Neural cell (in vitro differentiated cells): ENCODE measurements around the gene BTBD17. TPM values are rescaled to one million over a fixed set of nuclear protein-coding genes. Genes with fewer than 3 reads are reported as not detected.

Experiments used
- H2AFZ ChIP-seq: fragments of 200-600, 300-800 bp; sonication (generic), shearing (Covaris generic); 2 replicates; pipeline ENCODE4 v1.6.0; 2014; ENCODE audit warnings: low read depth, mild to moderate bottlenecking, antibody characterized with exemption, low read length, moderate library complexity
- H3F3A ChIP-seq: fragments of 200-600 bp; shearing (Covaris generic); 2 replicates; pipeline ENCODE4 v1.6.1; 2016; ENCODE audit warnings: mild to moderate bottlenecking, moderate library complexity, mixed read lengths, antibody characterized with exemption, low read length; ENCODE audit not compliant: insufficient read depth, poor library complexity, severe bottlenecking
- H3K27ac ChIP-seq: fragments of 200-600, 300-800 bp; sonication (generic), shearing (Covaris generic); 2 replicates; pipeline ENCODE4 v1.5.1; 2014; ENCODE audit warnings: mild to moderate bottlenecking, low read length, moderate library complexity
- H3K27me3 ChIP-seq: fragments of 300-800, 200-600 bp; sonication (generic), shearing (Covaris generic); 2 replicates; pipeline ENCODE4 v1.6.0; 2014; ENCODE audit warnings: mild to moderate bottlenecking, low read depth, low read length, moderate library complexity; ENCODE audit not compliant: insufficient read depth
- H3K36me3 ChIP-seq: fragments of 300-800, 200-600 bp; sonication (generic), shearing (Covaris generic); 2 replicates; pipeline ENCODE4 v1.5.1; 2014; ENCODE audit warnings: mild to moderate bottlenecking, antibody characterized with exemption, low read length, moderate library complexity; ENCODE audit not compliant: insufficient read depth
- H3K4me2 ChIP-seq: fragments of 300-800, 200-600 bp; sonication (generic), shearing (Covaris generic); 2 replicates; pipeline ENCODE4 v1.6.0; 2014; ENCODE audit warnings: mild to moderate bottlenecking, low read length
- H3K4me3 ChIP-seq: fragments of 300-800, 200-600 bp; sonication (generic), shearing (Covaris generic); 2 replicates; pipeline ENCODE4 v1.5.1; 2014; ENCODE audit warnings: mild to moderate bottlenecking, low read length, moderate library complexity
- H3K79me2 ChIP-seq: fragments of 200-600 bp; shearing (Covaris generic); replicated peaks from 2 replicates; pipeline ENCODE4 v1.6.0; 2014; ENCODE audit warnings: mild to moderate bottlenecking, low read length, moderate library complexity; ENCODE audit not compliant: insufficient read depth
- H3K9ac ChIP-seq: fragments of 300-800, 200-600 bp; sonication (generic), shearing (Covaris generic); 2 replicates; pipeline ENCODE4 v1.6.1; 2016; ENCODE audit warnings: mild to moderate bottlenecking, low read length, mixed read lengths
- H3K9me2 ChIP-seq: fragments of 200-600 bp; shearing (Covaris generic); 2 replicates; pipeline ENCODE4 v1.6.1; 2016; ENCODE audit warnings: mild to moderate bottlenecking, low read length, mixed read lengths; ENCODE audit not compliant: insufficient read depth
- H3K9me3 ChIP-seq: fragments of 200-600, 300-800 bp; sonication (generic), shearing (Covaris generic); 2 replicates; pipeline ENCODE4 v1.6.1; 2016; ENCODE audit warnings: mild to moderate bottlenecking, mixed run types, low read length, moderate library complexity, mixed read lengths
- H4K20me1 ChIP-seq: fragments of 200-600 bp; shearing (Covaris generic); 2 replicates; pipeline ENCODE4 v1.6.1; 2016; ENCODE audit warnings: mild to moderate bottlenecking, mixed run types; ENCODE audit not compliant: insufficient read depth
- CTCF ChIP-seq: fragments of 450-650 bp; IDR thresholded peaks from 2 replicates; pipeline ENCODE4 v1.5.1; 2014; ENCODE audit warnings: antibody characterized with exemption, mild to moderate bottlenecking, moderate library complexity; ENCODE audit not compliant: poor library complexity, severe bottlenecking
- EP300 ChIP-seq: fragments of 450-650 bp; conservative IDR thresholded peaks from 2 replicates; pipeline ENCODE4 v1.6.1; 2014; ENCODE audit warnings: antibody characterized with exemption, mild to moderate bottlenecking, moderate library complexity; ENCODE audit not compliant: poor library complexity, severe bottlenecking
- EZH2 ChIP-seq: fragments of 200-600, 300-800 bp; shearing (Covaris generic), sonication (generic); IDR thresholded peaks from 2 replicates; pipeline ENCODE4 v1.6.1; 2014; ENCODE audit warnings: antibody characterized with exemption, low read length, borderline replicate concordance, mild to moderate bottlenecking; ENCODE audit not compliant: insufficient read depth, poor library complexity, severe bottlenecking
- MXI1 ChIP-seq: fragments of 450-650 bp; conservative IDR thresholded peaks from 2 replicates; pipeline ENCODE4 v1.6.1; 2014; ENCODE audit warnings: antibody characterized with exemption, mild to moderate bottlenecking; ENCODE audit not compliant: poor library complexity, severe bottlenecking
- POLR2AphosphoS5 ChIP-seq: IDR thresholded peaks from 2 replicates; pipeline ENCODE4 v1.6.1; 2012
- RAD21 ChIP-seq: fragments of 450-650 bp; conservative IDR thresholded peaks from 2 replicates; pipeline ENCODE4 v1.6.1; 2014; ENCODE audit warnings: antibody characterized with exemption, mild to moderate bottlenecking, moderate library complexity
- SMC3 ChIP-seq: fragments of 450-650 bp; conservative IDR thresholded peaks from 2 replicates; pipeline ENCODE4 v1.6.1; 2014; ENCODE audit warnings: antibody characterized with exemption, mild to moderate bottlenecking, moderate library complexity; ENCODE audit not compliant: poor library complexity
- TAF1 ChIP-seq: IDR thresholded peaks from 2 replicates; pipeline ENCODE4 v1.6.1; 2012; ENCODE audit warnings: low read depth
- polyA plus RNA-seq: library from polyadenylated mRNA; depleted of rRNA; stranded (reverse); fragments of >200 nt; gene quantifications from 2 replicates; pipeline ENCODE4 v1.2.3, GENCODE V29; 2014
- TF ChIP-seq, protein P1 (sequence below): IDR thresholded peaks from 2 replicates; pipeline ENCODE4 v1.6.1; 2012; ENCODE audit warnings: borderline replicate concordance

Gene BTBD17
- polyA plus RNA-seq, 1 donor from 2014 or later = 5.3 TPM

GRCh38 chr17:74372426-74372825 lies 10.8 kb upstream of the BTBD17 start:
- Histone ChIP-seq H3K4me2 (no peak overlapping the region), H3K27me3 (no peaks in the 10 kb centered on the region), H3K79me2 (no peaks in the 10 kb centered on the region), H2AFZ (no peak overlapping the region), H3K9ac (no peak overlapping the region), H3K36me3 (no peaks in the 10 kb centered on the region), H3K4me3 (no peak overlapping the region), H3F3A (no peaks in the 10 kb centered on the region), H3K9me2 (no peaks in the 10 kb centered on the region), H3K9me3 (no peaks in the 10 kb centered on the region), H3K27ac (no peak overlapping the region), H4K20me1 (no peaks in the 10 kb centered on the region)
- TF ChIP-seq, protein P1, sequence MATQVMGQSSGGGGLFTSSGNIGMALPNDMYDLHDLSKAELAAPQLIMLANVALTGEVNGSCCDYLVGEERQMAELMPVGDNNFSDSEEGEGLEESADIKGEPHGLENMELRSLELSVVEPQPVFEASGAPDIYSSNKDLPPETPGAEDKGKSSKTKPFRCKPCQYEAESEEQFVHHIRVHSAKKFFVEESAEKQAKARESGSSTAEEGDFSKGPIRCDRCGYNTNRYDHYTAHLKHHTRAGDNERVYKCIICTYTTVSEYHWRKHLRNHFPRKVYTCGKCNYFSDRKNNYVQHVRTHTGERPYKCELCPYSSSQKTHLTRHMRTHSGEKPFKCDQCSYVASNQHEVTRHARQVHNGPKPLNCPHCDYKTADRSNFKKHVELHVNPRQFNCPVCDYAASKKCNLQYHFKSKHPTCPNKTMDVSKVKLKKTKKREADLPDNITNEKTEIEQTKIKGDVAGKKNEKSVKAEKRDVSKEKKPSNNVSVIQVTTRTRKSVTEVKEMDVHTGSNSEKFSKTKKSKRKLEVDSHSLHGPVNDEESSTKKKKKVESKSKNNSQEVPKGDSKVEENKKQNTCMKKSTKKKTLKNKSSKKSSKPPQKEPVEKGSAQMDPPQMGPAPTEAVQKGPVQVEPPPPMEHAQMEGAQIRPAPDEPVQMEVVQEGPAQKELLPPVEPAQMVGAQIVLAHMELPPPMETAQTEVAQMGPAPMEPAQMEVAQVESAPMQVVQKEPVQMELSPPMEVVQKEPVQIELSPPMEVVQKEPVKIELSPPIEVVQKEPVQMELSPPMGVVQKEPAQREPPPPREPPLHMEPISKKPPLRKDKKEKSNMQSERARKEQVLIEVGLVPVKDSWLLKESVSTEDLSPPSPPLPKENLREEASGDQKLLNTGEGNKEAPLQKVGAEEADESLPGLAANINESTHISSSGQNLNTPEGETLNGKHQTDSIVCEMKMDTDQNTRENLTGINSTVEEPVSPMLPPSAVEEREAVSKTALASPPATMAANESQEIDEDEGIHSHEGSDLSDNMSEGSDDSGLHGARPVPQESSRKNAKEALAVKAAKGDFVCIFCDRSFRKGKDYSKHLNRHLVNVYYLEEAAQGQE = no peak
- TF ChIP-seq SMC3 (no peak), MXI1 (no peak), TAF1 (no peak), EZH2 (no peak), CTCF (no peak), EP300 (no peak), RAD21 (no peak)

DNA sequence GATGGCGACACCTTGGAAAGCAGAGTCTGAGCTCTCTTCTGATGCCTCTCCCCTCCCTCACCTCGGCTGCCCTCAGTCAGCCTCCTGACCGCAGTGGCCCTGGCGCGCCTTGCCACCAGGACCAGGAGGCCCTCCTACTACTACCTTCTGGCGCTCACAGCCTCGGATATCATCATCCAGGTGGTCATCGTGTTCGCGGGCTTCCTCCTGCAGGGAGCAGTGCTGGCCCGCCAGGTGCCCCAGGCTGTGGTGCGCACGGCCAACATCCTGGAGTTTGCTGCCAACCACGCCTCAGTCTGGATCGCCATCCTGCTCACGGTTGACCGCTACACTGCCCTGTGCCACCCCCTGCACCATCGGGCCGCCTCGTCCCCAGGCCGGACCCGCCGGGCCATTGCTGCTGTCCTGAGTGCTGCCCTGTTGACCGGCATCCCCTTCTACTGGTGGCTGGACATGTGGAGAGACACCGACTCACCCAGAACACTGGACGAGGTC lies 10.0 kb upstream of the BTBD17 start:
- H3K27ac ChIP-seq = no peak overlapping the region
- H4K20me1 ChIP-seq = no peaks in the 10 kb centered on the region
- no peak overlapping the region for H3K4me2 ChIP-seq
- no peak overlapping the region for H3K4me3 ChIP-seq
- no peaks in the 10 kb centered on the region for H3K9me3 ChIP-seq
- no peaks in the 10 kb centered on the region for H3K79me2 ChIP-seq
- H3K9ac ChIP-seq = no peak overlapping the region
- H3K27me3 ChIP-seq = no peaks in the 10 kb centered on the region
- H2AFZ ChIP-seq = no peak overlapping the region
- H3K9me2 ChIP-seq = no peaks in the 10 kb centered on the region
- H3F3A ChIP-seq = no peaks in the 10 kb centered on the region
- H3K36me3 ChIP-seq = no peaks in the 10 kb centered on the region
- TF ChIP-seq POLR2AphosphoS5 = no peak
- TF ChIP-seq MXI1 = no peak
- TF ChIP-seq EP300 = no peak
- TF ChIP-seq SMC3 = no peak
- no peak for TF ChIP-seq RAD21
